Neural cell (in vitro differentiated cells): ENCODE results near the gene ATG14. TPM values are rescaled to one million over a fixed set of nuclear protein-coding genes. Genes with fewer than 3 reads are reported as not detected.

ENCODE experiments used
- H2AFZ ChIP-seq: fragments of 200-600, 300-800 bp; sonication (generic), shearing (Covaris generic); 2 replicates; pipeline ENCODE4 v1.6.0; 2014; ENCODE audit warnings: low read depth, mild to moderate bottlenecking, antibody characterized with exemption, low read length, moderate library complexity
- H3F3A ChIP-seq: fragments of 200-600 bp; shearing (Covaris generic); 2 replicates; pipeline ENCODE4 v1.6.1; 2016; ENCODE audit warnings: mild to moderate bottlenecking, moderate library complexity, mixed read lengths, antibody characterized with exemption, low read length; ENCODE audit not compliant: insufficient read depth, poor library complexity, severe bottlenecking
- H3K27ac ChIP-seq: fragments of 200-600, 300-800 bp; sonication (generic), shearing (Covaris generic); 2 replicates; pipeline ENCODE4 v1.5.1; 2014; ENCODE audit warnings: mild to moderate bottlenecking, low read length, moderate library complexity
- H3K27me3 ChIP-seq: fragments of 300-800, 200-600 bp; sonication (generic), shearing (Covaris generic); 2 replicates; pipeline ENCODE4 v1.6.0; 2014; ENCODE audit warnings: mild to moderate bottlenecking, low read depth, low read length, moderate library complexity; ENCODE audit not compliant: insufficient read depth
- H3K36me3 ChIP-seq: fragments of 300-800, 200-600 bp; sonication (generic), shearing (Covaris generic); 2 replicates; pipeline ENCODE4 v1.5.1; 2014; ENCODE audit warnings: mild to moderate bottlenecking, antibody characterized with exemption, low read length, moderate library complexity; ENCODE audit not compliant: insufficient read depth
- H3K4me2 ChIP-seq: fragments of 300-800, 200-600 bp; sonication (generic), shearing (Covaris generic); 2 replicates; pipeline ENCODE4 v1.6.0; 2014; ENCODE audit warnings: mild to moderate bottlenecking, low read length
- H3K4me3 ChIP-seq: fragments of 300-800, 200-600 bp; sonication (generic), shearing (Covaris generic); 2 replicates; pipeline ENCODE4 v1.5.1; 2014; ENCODE audit warnings: mild to moderate bottlenecking, low read length, moderate library complexity
- H3K79me2 ChIP-seq: fragments of 200-600 bp; shearing (Covaris generic); replicated peaks from 2 replicates; pipeline ENCODE4 v1.6.0; 2014; ENCODE audit warnings: mild to moderate bottlenecking, low read length, moderate library complexity; ENCODE audit not compliant: insufficient read depth
- H3K9ac ChIP-seq: fragments of 300-800, 200-600 bp; sonication (generic), shearing (Covaris generic); 2 replicates; pipeline ENCODE4 v1.6.1; 2016; ENCODE audit warnings: mild to moderate bottlenecking, low read length, mixed read lengths
- H3K9me2 ChIP-seq: fragments of 200-600 bp; shearing (Covaris generic); 2 replicates; pipeline ENCODE4 v1.6.1; 2016; ENCODE audit warnings: mild to moderate bottlenecking, low read length, mixed read lengths; ENCODE audit not compliant: insufficient read depth
- H3K9me3 ChIP-seq: fragments of 200-600, 300-800 bp; sonication (generic), shearing (Covaris generic); 2 replicates; pipeline ENCODE4 v1.6.1; 2016; ENCODE audit warnings: mild to moderate bottlenecking, mixed run types, low read length, moderate library complexity, mixed read lengths
- H4K20me1 ChIP-seq: fragments of 200-600 bp; shearing (Covaris generic); 2 replicates; pipeline ENCODE4 v1.6.1; 2016; ENCODE audit warnings: mild to moderate bottlenecking, mixed run types; ENCODE audit not compliant: insufficient read depth
- CTCF ChIP-seq: fragments of 450-650 bp; IDR thresholded peaks from 2 replicates; pipeline ENCODE4 v1.5.1; 2014; ENCODE audit warnings: antibody characterized with exemption, mild to moderate bottlenecking, moderate library complexity; ENCODE audit not compliant: poor library complexity, severe bottlenecking
- EP300 ChIP-seq: fragments of 450-650 bp; conservative IDR thresholded peaks from 2 replicates; pipeline ENCODE4 v1.6.1; 2014; ENCODE audit warnings: antibody characterized with exemption, mild to moderate bottlenecking, moderate library complexity; ENCODE audit not compliant: poor library complexity, severe bottlenecking
- EZH2 ChIP-seq: fragments of 200-600, 300-800 bp; shearing (Covaris generic), sonication (generic); IDR thresholded peaks from 2 replicates; pipeline ENCODE4 v1.6.1; 2014; ENCODE audit warnings: antibody characterized with exemption, low read length, borderline replicate concordance, mild to moderate bottlenecking; ENCODE audit not compliant: insufficient read depth, poor library complexity, severe bottlenecking
- MXI1 ChIP-seq: fragments of 450-650 bp; conservative IDR thresholded peaks from 2 replicates; pipeline ENCODE4 v1.6.1; 2014; ENCODE audit warnings: antibody characterized with exemption, mild to moderate bottlenecking; ENCODE audit not compliant: poor library complexity, severe bottlenecking
- POLR2AphosphoS5 ChIP-seq: IDR thresholded peaks from 2 replicates; pipeline ENCODE4 v1.6.1; 2012
- RAD21 ChIP-seq: fragments of 450-650 bp; conservative IDR thresholded peaks from 2 replicates; pipeline ENCODE4 v1.6.1; 2014; ENCODE audit warnings: antibody characterized with exemption, mild to moderate bottlenecking, moderate library complexity
- SMC3 ChIP-seq: fragments of 450-650 bp; conservative IDR thresholded peaks from 2 replicates; pipeline ENCODE4 v1.6.1; 2014; ENCODE audit warnings: antibody characterized with exemption, mild to moderate bottlenecking, moderate library complexity; ENCODE audit not compliant: poor library complexity
- TAF1 ChIP-seq: IDR thresholded peaks from 2 replicates; pipeline ENCODE4 v1.6.1; 2012; ENCODE audit warnings: low read depth
- polyA plus RNA-seq: library from polyadenylated mRNA; depleted of rRNA; stranded (reverse); fragments of >200 nt; gene quantifications from 2 replicates; pipeline ENCODE4 v1.2.3, GENCODE V29; 2014
- TF ChIP-seq, protein P1 (sequence below): IDR thresholded peaks from 2 replicates; pipeline ENCODE4 v1.6.1; 2012; ENCODE audit warnings: borderline replicate concordance

The ATG14 gene
- polyA plus RNA-seq, 1 donor from 2014 or later, result 28.2 TPM

DNA sequence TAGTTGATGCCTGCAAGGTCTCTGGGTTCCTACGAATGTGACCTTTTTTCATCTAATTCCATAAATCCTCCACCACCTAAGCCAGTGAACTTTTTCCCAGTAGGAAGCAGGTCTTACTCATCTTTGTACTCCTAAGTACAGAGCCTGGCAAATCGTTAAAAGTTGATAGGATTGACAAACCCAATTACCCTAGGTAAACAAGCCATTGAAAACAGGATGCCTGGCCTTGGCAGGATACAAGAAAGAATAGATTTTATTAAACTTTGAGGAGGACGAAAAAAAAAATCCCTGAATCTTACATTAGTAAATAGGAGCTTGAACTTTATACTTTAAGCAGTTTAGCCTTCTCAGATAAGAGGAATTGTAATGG is 23.2 kb upstream of the ATG14 start:
- no peaks in the 10 kb centered on the region for H3K9me3 ChIP-seq
- H3K9ac ChIP-seq, result no peak overlapping the region
- no peaks in the 10 kb centered on the region for H3K27me3 ChIP-seq
- H2AFZ ChIP-seq, result no peak overlapping the region
- no peak overlapping the region for H3K4me2 ChIP-seq
- H3F3A ChIP-seq, result no peaks in the 10 kb centered on the region
- H3K36me3 ChIP-seq, result no peaks in the 10 kb centered on the region
- no peaks in the 10 kb centered on the region for H3K79me2 ChIP-seq
- H3K9me2 ChIP-seq, result no peaks in the 10 kb centered on the region
- no peak overlapping the region for H3K27ac ChIP-seq
- no peaks in the 10 kb centered on the region for H4K20me1 ChIP-seq
- TF ChIP-seq CTCF, result no peak
- no peak for TF ChIP-seq EZH2
- no peak for TF ChIP-seq RAD21
- no peak for TF ChIP-seq TAF1
- no peak for TF ChIP-seq SMC3
- no peak for TF ChIP-seq POLR2AphosphoS5
- TF ChIP-seq, protein P1, sequence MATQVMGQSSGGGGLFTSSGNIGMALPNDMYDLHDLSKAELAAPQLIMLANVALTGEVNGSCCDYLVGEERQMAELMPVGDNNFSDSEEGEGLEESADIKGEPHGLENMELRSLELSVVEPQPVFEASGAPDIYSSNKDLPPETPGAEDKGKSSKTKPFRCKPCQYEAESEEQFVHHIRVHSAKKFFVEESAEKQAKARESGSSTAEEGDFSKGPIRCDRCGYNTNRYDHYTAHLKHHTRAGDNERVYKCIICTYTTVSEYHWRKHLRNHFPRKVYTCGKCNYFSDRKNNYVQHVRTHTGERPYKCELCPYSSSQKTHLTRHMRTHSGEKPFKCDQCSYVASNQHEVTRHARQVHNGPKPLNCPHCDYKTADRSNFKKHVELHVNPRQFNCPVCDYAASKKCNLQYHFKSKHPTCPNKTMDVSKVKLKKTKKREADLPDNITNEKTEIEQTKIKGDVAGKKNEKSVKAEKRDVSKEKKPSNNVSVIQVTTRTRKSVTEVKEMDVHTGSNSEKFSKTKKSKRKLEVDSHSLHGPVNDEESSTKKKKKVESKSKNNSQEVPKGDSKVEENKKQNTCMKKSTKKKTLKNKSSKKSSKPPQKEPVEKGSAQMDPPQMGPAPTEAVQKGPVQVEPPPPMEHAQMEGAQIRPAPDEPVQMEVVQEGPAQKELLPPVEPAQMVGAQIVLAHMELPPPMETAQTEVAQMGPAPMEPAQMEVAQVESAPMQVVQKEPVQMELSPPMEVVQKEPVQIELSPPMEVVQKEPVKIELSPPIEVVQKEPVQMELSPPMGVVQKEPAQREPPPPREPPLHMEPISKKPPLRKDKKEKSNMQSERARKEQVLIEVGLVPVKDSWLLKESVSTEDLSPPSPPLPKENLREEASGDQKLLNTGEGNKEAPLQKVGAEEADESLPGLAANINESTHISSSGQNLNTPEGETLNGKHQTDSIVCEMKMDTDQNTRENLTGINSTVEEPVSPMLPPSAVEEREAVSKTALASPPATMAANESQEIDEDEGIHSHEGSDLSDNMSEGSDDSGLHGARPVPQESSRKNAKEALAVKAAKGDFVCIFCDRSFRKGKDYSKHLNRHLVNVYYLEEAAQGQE, result no peak
- no peak for TF ChIP-seq EP300
- no peak for TF ChIP-seq MXI1
- no peak overlapping the region for H3K4me3 ChIP-seq

DNA sequence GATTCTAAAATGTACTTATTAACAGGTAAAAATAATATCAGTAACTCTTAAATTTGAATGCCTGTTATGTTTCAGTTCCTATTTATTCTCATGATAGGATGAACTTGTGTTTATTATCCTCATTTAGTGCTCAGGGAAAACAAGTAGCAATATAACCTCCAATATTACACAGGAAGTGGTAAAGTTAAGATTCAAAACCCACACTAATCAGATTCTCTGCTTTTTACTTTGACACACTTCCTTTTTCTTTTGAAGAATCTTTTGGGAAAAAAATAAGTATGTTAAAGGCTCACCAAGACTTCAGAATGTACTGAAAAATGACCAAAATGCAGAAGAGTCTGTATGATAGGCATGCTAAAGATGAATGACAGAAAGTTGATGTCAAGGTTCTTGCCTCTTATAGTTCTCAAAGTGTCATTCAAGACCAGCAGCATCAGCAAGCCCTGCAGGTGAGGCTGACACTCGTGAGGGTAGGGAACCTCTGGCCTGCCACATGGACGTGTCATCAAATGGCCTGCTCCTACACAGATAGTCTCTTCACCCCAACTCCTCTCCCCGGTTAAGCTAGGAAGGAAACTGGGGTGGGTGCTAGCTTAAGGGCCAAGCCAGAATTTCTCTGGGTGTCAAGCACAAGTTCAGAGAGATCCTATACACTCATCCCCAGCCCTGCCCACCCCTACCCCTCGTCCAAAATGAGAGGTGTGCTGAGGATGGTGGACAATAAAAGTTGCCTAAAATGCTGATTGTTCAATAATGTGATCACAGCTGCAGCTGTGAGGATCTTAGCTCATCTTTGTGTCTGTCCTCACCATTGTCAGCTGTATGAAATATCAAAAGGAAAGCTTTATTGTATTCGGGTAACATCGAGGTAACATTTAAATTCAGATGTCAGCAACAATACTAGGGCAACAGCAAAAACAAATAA is 22.5 kb upstream of the ATG14 start:
- H3K9me3 ChIP-seq, result no peaks in the 10 kb centered on the region
- no peaks in the 10 kb centered on the region for H3F3A ChIP-seq
- H3K36me3 ChIP-seq, result no peaks in the 10 kb centered on the region
- no peaks in the 10 kb centered on the region for H3K79me2 ChIP-seq
- H3K9ac ChIP-seq, result no peak overlapping the region
- no peaks in the 10 kb centered on the region for H3K27me3 ChIP-seq
- H3K9me2 ChIP-seq, result no peaks in the 10 kb centered on the region
- no peak overlapping the region for H3K27ac ChIP-seq
- no peak overlapping the region for H3K4me2 ChIP-seq
- H3K4me3 ChIP-seq, result no peak overlapping the region
- TF ChIP-seq, protein P1, result no peak
- no peak for TF ChIP-seq EP300
- no peak for TF ChIP-seq RAD21
- no peak for TF ChIP-seq CTCF
- no peak for TF ChIP-seq TAF1
- no peak for TF ChIP-seq POLR2AphosphoS5
- no peak for TF ChIP-seq SMC3
- no peak for TF ChIP-seq MXI1
- no peak for TF ChIP-seq EZH2
- H2AFZ ChIP-seq, result no peak overlapping the region
- no peaks in the 10 kb centered on the region for H4K20me1 ChIP-seq
